Mammary epithelial cell (primary cell): ENCODE measurements around the gene CRTC2.
A peak's percentile ranks its signal among the peaks of the same experiment; 100 is the strongest.

Experiments
- CTCF ChIP-seq, 2 donors: IDR thresholded peaks in 1 of 2; conservative IDR thresholded peaks in 1 of 2; 2 replicates each; pipeline ENCODE4 v1.5.1; 2011 to 2012; ENCODE audit warnings: inconsistent platforms in 2 of 2, low read length in 2 of 2, mild to moderate bottlenecking in 2 of 2, control low read depth in 1 of 2, low read depth in 1 of 2; ENCODE audit not compliant: insufficient read depth in 1 of 2; ENCODE audit errors: extremely low read depth in 1 of 2
- EZH2 ChIP-seq: IDR thresholded peaks from 2 replicates; pipeline ENCODE4 v1.6.1; 2012; ENCODE audit warnings: low read length, inconsistent platforms, borderline replicate concordance

- TF ChIP-seq CTCF (conservative IDR thresholded peaks at IDR 0.05 in 1 of 2, IDR thresholded peaks at IDR 0.05 in 1 of 2; ENCODE audit: extremely low read depth in 1 of 2, insufficient read depth in 1 of 2, low read depth in 1 of 2, low read length in 2 of 2) (peak in 1 of 2 donors; percentile 40), EZH2 (no peak)
Measured at GRCh38 chr1:153919876-153920852, 38.2 kb downstream of the CRTC2 start.
